WTC11 (cell line): Measurements from ENCODE around the gene AKAP13. TPM values are rescaled to one million over a fixed set of nuclear protein-coding genes. Genes with fewer than 3 reads are reported as not detected.
A peak's percentile ranks its signal among the peaks of the same experiment; 100 is the strongest.

Experiments
- ATAC-seq: fragments of 200-7000 bp; cut with Tn5 transposase; 2 replicates; pipeline ENCODE4 v1.10.0; 2021; ENCODE audit warnings: mild to moderate bottlenecking, moderate library complexity
- CTCF ChIA-PET: fragments of 300-600 bp; sonication (Branson Sonifier 250); formaldehyde crosslinking; loops from one replicate; lab custom pipeline; 2021; ENCODE audit warnings: antibody characterized with exemption; lab: Charles Lee
- POLR2A ChIA-PET: fragments of 350-600 bp; sonication (Branson Sonifier 250); formaldehyde crosslinking; loops from one replicate; lab custom pipeline; 2021; ENCODE audit warnings: antibody characterized with exemption; lab: Charles Lee
- DNase-seq: peaks from one replicate; pipeline ENCODE4 v3.0.0; 2021; ENCODE audit warnings: low spot score
- H3K27ac Mint-ChIP-seq: 2 replicates; pipeline ENCODE4 v1.8.0; 2021; ENCODE audit warnings: mixed read lengths
- H3K27me3 Mint-ChIP-seq: 2 replicates; pipeline ENCODE4 v1.8.0; 2021; ENCODE audit warnings: low read depth, mild to moderate bottlenecking, moderate library complexity, mixed read lengths
- H3K36me3 Mint-ChIP-seq: 2 replicates; pipeline ENCODE4 v1.8.0; 2021; ENCODE audit warnings: mixed read lengths
- H3K4me1 Mint-ChIP-seq: 2 replicates; pipeline ENCODE4 v1.8.0; 2022; ENCODE audit warnings: mixed read lengths
- H3K4me3 Mint-ChIP-seq: 2 replicates; pipeline ENCODE4 v1.8.0; 2021; ENCODE audit warnings: mild to moderate bottlenecking, moderate library complexity, mixed read lengths
- H3K9me3 Mint-ChIP-seq: 2 replicates; pipeline ENCODE4 v1.8.0; 2021; ENCODE audit warnings: mixed read lengths
- ATF1 ChIP-seq: sonication (generic); formaldehyde crosslinking; IDR thresholded peaks from 2 replicates; pipeline ENCODE4 v1.8.1; 2023; ENCODE audit warnings: mild to moderate bottlenecking, moderate library complexity, missing genetic modification reagents
- ELF4 ChIP-seq: sonication (generic); formaldehyde crosslinking; IDR thresholded peaks from 2 replicates; pipeline ENCODE4 v1.8.1; 2022; ENCODE audit warnings: low read depth, mild to moderate bottlenecking, moderate library complexity, missing genetic modification reagents
- ETV6 ChIP-seq: sonication (generic); formaldehyde crosslinking; IDR thresholded peaks from 2 replicates; pipeline ENCODE4 v1.8.1; 2022; ENCODE audit warnings: mild to moderate bottlenecking, missing genetic modification reagents
- GABPB1 ChIP-seq: sonication (generic); formaldehyde crosslinking; IDR thresholded peaks from 2 replicates; pipeline ENCODE4 v1.8.1; 2023; ENCODE audit warnings: mild to moderate bottlenecking, missing genetic modification reagents
- GTF2I ChIP-seq: fragments of 250-450 bp; sonication (Bioruptor Pico); conservative IDR thresholded peaks from 2 replicates; pipeline ENCODE4 v1.4.0; 2021; ENCODE audit warnings: mild to moderate bottlenecking
- JUN ChIP-seq: sonication (generic); formaldehyde crosslinking; IDR thresholded peaks from 2 replicates; pipeline ENCODE4 v1.8.0; 2023; ENCODE audit warnings: mild to moderate bottlenecking, missing genetic modification reagents
- KAT7 ChIP-seq: sonication (generic); formaldehyde crosslinking; IDR thresholded peaks from 2 replicates; pipeline ENCODE4 v1.8.1; 2023; ENCODE audit warnings: missing genetic modification reagents, mild to moderate bottlenecking, borderline replicate concordance
- MXD4 ChIP-seq: fragments of 250-450 bp; sonication (Bioruptor Pico); IDR thresholded peaks from 2 replicates; pipeline ENCODE4 v1.8.0; 2021; ENCODE audit warnings: mild to moderate bottlenecking, moderate library complexity, borderline replicate concordance
- OVOL2 ChIP-seq: fragments of 250-450 bp; sonication (Bioruptor Pico); IDR thresholded peaks from 2 replicates; pipeline ENCODE4 v1.9.0; 2021; ENCODE audit warnings: mild to moderate bottlenecking, borderline replicate concordance
- RORB ChIP-seq: fragments of 250-450 bp; sonication (Bioruptor Pico); IDR thresholded peaks from 2 replicates; pipeline ENCODE4 v1.9.0; 2021; ENCODE audit warnings: mild to moderate bottlenecking
- TEAD4 ChIP-seq: sonication (generic); formaldehyde crosslinking; IDR thresholded peaks from 2 replicates; pipeline ENCODE4 v1.8.0; 2022; ENCODE audit warnings: mild to moderate bottlenecking, missing genetic modification reagents
- TP53 ChIP-seq: sonication (generic); formaldehyde crosslinking; IDR thresholded peaks from 2 replicates; pipeline ENCODE4 v1.8.1; 2023; ENCODE audit warnings: mild to moderate bottlenecking, missing genetic modification reagents
- ZNF121 ChIP-seq: sonication (generic); formaldehyde crosslinking; IDR thresholded peaks from 2 replicates; pipeline ENCODE4 v1.8.0; 2023; ENCODE audit warnings: missing genetic modification reagents
- ZNF138 ChIP-seq: sonication (generic); formaldehyde crosslinking; conservative IDR thresholded peaks from 2 replicates; pipeline ENCODE4 v1.8.1; 2022; ENCODE audit warnings: mild to moderate bottlenecking, moderate library complexity, missing genetic modification reagents
- ZNF416 ChIP-seq: fragments of 250-450 bp; sonication (Bioruptor Pico); IDR thresholded peaks from 2 replicates; pipeline ENCODE4 v1.9.0; 2021; ENCODE audit warnings: mild to moderate bottlenecking, inconsistent platforms
- ZNF423 ChIP-seq: fragments of 250-450 bp; sonication (Bioruptor Pico); IDR thresholded peaks from 2 replicates; pipeline ENCODE4 v2.1.2; 2022; ENCODE audit warnings: mild to moderate bottlenecking, moderate library complexity
- total RNA-seq: library from RNA; stranded (reverse); gene quantifications from 3 replicates; pipeline ENCODE4 v1.2.3, GENCODE V29; 2021
- TF ChIP-seq, protein P1 (sequence below): sonication (generic); formaldehyde crosslinking; conservative IDR thresholded peaks from 2 replicates; pipeline ENCODE4 v1.8.1; 2022; ENCODE audit warnings: mild to moderate bottlenecking, missing genetic modification reagents
- TF ChIP-seq, protein P2 (sequence below): sonication (generic); formaldehyde crosslinking; IDR thresholded peaks from 2 replicates; pipeline ENCODE4 v1.8.1; 2022; ENCODE audit warnings: low read depth, mild to moderate bottlenecking, moderate library complexity, missing genetic modification reagents, borderline replicate concordance
- TF ChIP-seq, protein P3 (sequence below): sonication (generic); formaldehyde crosslinking; IDR thresholded peaks from 2 replicates; pipeline ENCODE4 v1.8.1; 2022; ENCODE audit warnings: missing genetic modification reagents, borderline replicate concordance
- TF ChIP-seq, protein P4 (sequence below): sonication (generic); formaldehyde crosslinking; IDR thresholded peaks from 2 replicates; pipeline ENCODE4 v1.8.0; 2022; ENCODE audit warnings: missing genetic modification reagents
- TF ChIP-seq, protein P5 (sequence below): fragments of 200-600 bp; IDR thresholded peaks from 2 replicates; pipeline ENCODE4 v1.8.0; 2022; ENCODE audit warnings: antibody characterized with exemption
- TF ChIP-seq, protein P6 (sequence below): sonication (generic); formaldehyde crosslinking; IDR thresholded peaks from 2 replicates; pipeline ENCODE4 v1.8.1; 2023; ENCODE audit warnings: mild to moderate bottlenecking, missing genetic modification reagents, moderate library complexity

The AKAP13 gene
- total RNA-seq, 1 experiment from 2014 or later = 50.3 TPM

DNA sequence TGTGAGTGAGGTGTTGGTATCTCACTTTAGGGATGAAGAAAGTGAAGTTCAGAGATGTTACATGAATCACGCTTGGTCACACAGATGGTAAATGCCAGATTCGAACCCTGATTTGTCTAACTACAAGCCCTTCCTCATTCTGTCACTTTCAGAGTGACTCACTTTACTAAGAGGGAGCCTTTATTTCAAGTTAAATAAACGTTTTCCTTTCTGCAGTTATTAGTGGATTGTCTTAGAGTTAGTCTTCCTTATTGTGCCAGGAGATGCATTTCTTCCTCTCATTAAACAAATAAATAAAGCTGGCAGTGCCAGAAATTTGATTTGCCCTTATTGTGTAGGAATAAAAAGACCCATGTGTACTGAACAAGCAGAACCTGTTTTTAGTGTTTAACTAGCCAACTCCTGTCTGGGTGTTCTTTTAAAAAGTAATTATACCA, 162.5 kb downstream of the AKAP13 start:
- Mint-ChIP-seq H3K36me3 (no peaks in the 10 kb centered on the region; the same call in 1 of the 2 replicates), H3K4me1 (peaks cover 22% of the 10 kb centered on the region), H3K27ac (no peak overlapping the region; the same call in none of the 2 replicates), H3K9me3 (no peaks in the 10 kb centered on the region), H3K27me3 (no peaks in the 10 kb centered on the region), H3K4me3 (no peak overlapping the region)
- ATAC-seq = no peak
- DNase-seq = no peak
- no peak for TF ChIP-seq OVOL2
- TF ChIP-seq ELF4 (CRISPR knock-in tag) = no peak
- no peak for TF ChIP-seq GTF2I (CRISPR knock-in tag)
- no peak for TF ChIP-seq ATF1 (CRISPR knock-in tag)
- no peak for TF ChIP-seq RORB (CRISPR knock-in tag)
- no peak for TF ChIP-seq ZNF138 (CRISPR knock-in tag)
- CTCF ChIA-PET = interaction anchor here (1.1 to 2.6 kb wide), 10 partner anchors 14 to 246 kb away, joined by 3 to 17 read pairs (median 3); no protein-coding TSS in a partner anchor
- POLR2A ChIA-PET = interaction anchor here (0.6 kb wide), 1 partner anchor 90 kb away, joined by 5 read pairs; no protein-coding TSS in a partner anchor

DNA sequence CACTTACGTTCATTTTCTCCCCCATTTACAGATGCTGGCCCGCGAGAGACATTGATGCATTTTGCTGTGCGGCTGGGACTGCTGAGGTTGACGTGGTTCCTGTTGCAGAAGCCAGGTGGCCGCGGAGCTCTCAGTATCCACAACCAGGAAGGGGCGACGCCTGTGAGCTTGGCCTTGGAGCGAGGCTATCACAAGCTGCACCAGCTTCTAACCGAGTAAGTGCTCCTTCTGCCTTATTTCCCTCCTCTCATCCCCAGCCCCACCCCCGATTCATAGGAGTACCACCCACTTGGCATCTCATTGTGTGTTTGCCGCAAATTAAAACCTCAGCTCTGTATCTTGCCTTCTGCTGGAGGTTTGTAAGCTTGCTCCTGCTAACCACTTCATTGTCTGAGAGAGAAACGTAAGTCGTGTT, 163.3 kb downstream of the AKAP13 start:
- POLR2A ChIA-PET = interaction anchor here (0.5 to 1.0 kb wide), 2 partner anchors 17 to 101 kb away, joined by 4 read pairs; no protein-coding TSS in a partner anchor
- CTCF ChIA-PET = interaction anchor here (0.8 to 2.6 kb wide), 13 partner anchors 13 to 247 kb away, joined by 3 to 17 read pairs (median 3); no protein-coding TSS in a partner anchor

More for the DNA sequence above, 163.3 kb downstream of the AKAP13 start:
- ATAC-seq (peak; percentile 97), DNase-seq (peak; percentile 52)
- Mint-ChIP-seq H3K27me3 (no peaks in the 10 kb centered on the region), H3K4me3 (no peak overlapping the region), H3K36me3 (no peaks in the 10 kb centered on the region; the same call in 1 of the 2 replicates), H3K9me3 (no peaks in the 10 kb centered on the region), H3K4me1 (peaks cover 22% of the 10 kb centered on the region), H3K27ac (peak overlapping the region; percentile 15)
- TF ChIP-seq, protein P1, sequence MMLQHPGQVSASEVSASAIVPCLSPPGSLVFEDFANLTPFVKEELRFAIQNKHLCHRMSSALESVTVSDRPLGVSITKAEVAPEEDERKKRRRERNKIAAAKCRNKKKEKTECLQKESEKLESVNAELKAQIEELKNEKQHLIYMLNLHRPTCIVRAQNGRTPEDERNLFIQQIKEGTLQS (CRISPR knock-in tag) = no peak
- TF ChIP-seq ZNF121 (CRISPR knock-in tag) (no peak), TP53 (CRISPR knock-in tag) (no peak), JUN (no peak), ZNF416 (no peak), ETV6 (CRISPR knock-in tag) (no peak), GABPB1 (CRISPR knock-in tag) (no peak), MXD4 (no peak), ZNF423 (CRISPR knock-in tag) (no peak), ELF4 (CRISPR knock-in tag) (no peak), KAT7 (CRISPR knock-in tag) (no peak), TEAD4 (no peak)
- TF ChIP-seq, protein P2, sequence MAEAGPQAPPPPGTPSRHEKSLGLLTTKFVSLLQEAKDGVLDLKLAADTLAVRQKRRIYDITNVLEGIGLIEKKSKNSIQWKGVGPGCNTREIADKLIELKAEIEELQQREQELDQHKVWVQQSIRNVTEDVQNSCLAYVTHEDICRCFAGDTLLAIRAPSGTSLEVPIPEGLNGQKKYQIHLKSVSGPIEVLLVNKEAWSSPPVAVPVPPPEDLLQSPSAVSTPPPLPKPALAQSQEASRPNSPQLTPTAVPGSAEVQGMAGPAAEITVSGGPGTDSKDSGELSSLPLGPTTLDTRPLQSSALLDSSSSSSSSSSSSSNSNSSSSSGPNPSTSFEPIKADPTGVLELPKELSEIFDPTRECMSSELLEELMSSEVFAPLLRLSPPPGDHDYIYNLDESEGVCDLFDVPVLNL (CRISPR knock-in tag) = no peak
- TF ChIP-seq, protein P3, sequence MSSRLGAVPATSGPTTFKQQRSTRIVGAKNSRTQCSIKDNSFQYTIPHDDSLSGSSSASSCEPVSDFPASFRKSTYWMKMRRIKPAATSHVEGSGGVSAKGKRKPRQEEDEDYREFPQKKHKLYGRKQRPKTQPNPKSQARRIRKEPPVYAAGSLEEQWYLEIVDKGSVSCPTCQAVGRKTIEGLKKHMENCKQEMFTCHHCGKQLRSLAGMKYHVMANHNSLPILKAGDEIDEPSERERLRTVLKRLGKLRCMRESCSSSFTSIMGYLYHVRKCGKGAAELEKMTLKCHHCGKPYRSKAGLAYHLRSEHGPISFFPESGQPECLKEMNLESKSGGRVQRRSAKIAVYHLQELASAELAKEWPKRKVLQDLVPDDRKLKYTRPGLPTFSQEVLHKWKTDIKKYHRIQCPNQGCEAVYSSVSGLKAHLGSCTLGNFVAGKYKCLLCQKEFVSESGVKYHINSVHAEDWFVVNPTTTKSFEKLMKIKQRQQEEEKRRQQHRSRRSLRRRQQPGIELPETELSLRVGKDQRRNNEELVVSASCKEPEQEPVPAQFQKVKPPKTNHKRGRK = no peak
- TF ChIP-seq, protein P4, sequence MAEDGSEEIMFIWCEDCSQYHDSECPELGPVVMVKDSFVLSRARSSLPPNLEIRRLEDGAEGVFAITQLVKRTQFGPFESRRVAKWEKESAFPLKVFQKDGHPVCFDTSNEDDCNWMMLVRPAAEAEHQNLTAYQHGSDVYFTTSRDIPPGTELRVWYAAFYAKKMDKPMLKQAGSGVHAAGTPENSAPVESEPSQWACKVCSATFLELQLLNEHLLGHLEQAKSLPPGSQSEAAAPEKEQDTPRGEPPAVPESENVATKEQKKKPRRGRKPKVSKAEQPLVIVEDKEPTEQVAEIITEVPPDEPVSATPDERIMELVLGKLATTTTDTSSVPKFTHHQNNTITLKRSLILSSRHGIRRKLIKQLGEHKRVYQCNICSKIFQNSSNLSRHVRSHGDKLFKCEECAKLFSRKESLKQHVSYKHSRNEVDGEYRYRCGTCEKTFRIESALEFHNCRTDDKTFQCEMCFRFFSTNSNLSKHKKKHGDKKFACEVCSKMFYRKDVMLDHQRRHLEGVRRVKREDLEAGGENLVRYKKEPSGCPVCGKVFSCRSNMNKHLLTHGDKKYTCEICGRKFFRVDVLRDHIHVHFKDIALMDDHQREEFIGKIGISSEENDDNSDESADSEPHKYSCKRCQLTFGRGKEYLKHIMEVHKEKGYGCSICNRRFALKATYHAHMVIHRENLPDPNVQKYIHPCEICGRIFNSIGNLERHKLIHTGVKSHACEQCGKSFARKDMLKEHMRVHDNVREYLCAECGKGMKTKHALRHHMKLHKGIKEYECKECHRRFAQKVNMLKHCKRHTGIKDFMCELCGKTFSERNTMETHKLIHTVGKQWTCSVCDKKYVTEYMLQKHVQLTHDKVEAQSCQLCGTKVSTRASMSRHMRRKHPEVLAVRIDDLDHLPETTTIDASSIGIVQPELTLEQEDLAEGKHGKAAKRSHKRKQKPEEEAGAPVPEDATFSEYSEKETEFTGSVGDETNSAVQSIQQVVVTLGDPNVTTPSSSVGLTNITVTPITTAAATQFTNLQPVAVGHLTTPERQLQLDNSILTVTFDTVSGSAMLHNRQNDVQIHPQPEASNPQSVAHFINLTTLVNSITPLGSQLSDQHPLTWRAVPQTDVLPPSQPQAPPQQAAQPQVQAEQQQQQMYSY (CRISPR knock-in tag) = no peak
- TF ChIP-seq, protein P5, sequence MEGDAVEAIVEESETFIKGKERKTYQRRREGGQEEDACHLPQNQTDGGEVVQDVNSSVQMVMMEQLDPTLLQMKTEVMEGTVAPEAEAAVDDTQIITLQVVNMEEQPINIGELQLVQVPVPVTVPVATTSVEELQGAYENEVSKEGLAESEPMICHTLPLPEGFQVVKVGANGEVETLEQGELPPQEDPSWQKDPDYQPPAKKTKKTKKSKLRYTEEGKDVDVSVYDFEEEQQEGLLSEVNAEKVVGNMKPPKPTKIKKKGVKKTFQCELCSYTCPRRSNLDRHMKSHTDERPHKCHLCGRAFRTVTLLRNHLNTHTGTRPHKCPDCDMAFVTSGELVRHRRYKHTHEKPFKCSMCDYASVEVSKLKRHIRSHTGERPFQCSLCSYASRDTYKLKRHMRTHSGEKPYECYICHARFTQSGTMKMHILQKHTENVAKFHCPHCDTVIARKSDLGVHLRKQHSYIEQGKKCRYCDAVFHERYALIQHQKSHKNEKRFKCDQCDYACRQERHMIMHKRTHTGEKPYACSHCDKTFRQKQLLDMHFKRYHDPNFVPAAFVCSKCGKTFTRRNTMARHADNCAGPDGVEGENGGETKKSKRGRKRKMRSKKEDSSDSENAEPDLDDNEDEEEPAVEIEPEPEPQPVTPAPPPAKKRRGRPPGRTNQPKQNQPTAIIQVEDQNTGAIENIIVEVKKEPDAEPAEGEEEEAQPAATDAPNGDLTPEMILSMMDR = no peak
- TF ChIP-seq, protein P6, sequence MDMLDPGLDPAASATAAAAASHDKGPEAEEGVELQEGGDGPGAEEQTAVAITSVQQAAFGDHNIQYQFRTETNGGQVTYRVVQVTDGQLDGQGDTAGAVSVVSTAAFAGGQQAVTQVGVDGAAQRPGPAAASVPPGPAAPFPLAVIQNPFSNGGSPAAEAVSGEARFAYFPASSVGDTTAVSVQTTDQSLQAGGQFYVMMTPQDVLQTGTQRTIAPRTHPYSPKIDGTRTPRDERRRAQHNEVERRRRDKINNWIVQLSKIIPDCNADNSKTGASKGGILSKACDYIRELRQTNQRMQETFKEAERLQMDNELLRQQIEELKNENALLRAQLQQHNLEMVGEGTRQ = no peak
